Heart left ventricle (tissue), 16 donors: ENCODE measurements around the gene SLC37A1. TPM values are rescaled to one million over a fixed set of nuclear protein-coding genes. Genes with fewer than 3 reads are reported as not detected.
"Not testable (repeated sequence)": the region's sequence is repeated elsewhere in the genome, so short reads cannot be mapped to it uniquely, and the experiment has no call there.

Experiments used
- ATAC-seq, 4 donors: fragments of 200-7000 bp; cut with Tn5 transposase; one replicate each; pipeline ENCODE4 v1.9.1; 2020 to 2022; ENCODE audit warnings: moderate library complexity in 4 of 4, mild to moderate bottlenecking in 3 of 4, moderate number of reproducible peaks in 1 of 4
- DNase-seq, 5 donors: peaks; one replicate each; pipeline ENCODE4 v3.0.0-alpha.2; 2020
- H3K27ac ChIP-seq, 12 donors: fragments of 200-600 bp; sonication (generic) in 4 of 12; one replicate each; pipeline versions ENCODE4 v1.5.0 to v1.8.0; 2016 to 2022; ENCODE audit warnings: mild to moderate bottlenecking in 2 of 12
- H3K27me3 ChIP-seq, 9 donors: fragments of 200-600 bp; sonication (generic) in 2 of 9; one replicate each; pipeline versions ENCODE4 v1.5.1 to v1.8.0; 2016 to 2022; ENCODE audit warnings: mild to moderate bottlenecking in 3 of 9
- H3K36me3 ChIP-seq, 9 donors: fragments of 200-600 bp; sonication (generic) in 2 of 9; one replicate each; pipeline versions ENCODE4 v1.5.0 to v1.8.0; 2018 to 2022; ENCODE audit warnings: mild to moderate bottlenecking in 2 of 9
- H3K4me1 ChIP-seq, 12 donors: fragments of 200-600 bp; sonication (generic) in 4 of 12; one replicate each; pipeline versions ENCODE4 v1.5.0 to v1.8.0; 2016 to 2022; ENCODE audit warnings: mild to moderate bottlenecking in 3 of 12
- H3K4me3 ChIP-seq, 12 donors: fragments of 200-600 bp; sonication (generic) in 4 of 12; one replicate each; pipeline versions ENCODE4 v1.5.0 to v1.8.0; 2017 to 2022; ENCODE audit warnings: mild to moderate bottlenecking in 9 of 12, moderate library complexity in 4 of 12
- H3K9me3 ChIP-seq, 12 donors: fragments of 200-600 bp; sonication (generic) in 4 of 12; one replicate each; pipeline versions ENCODE4 v1.5.0 to v1.8.0; 2016 to 2022; ENCODE audit warnings: mild to moderate bottlenecking in 1 of 12
- POLR2A ChIP-seq, 2 donors: fragments of 450-650 bp; IDR thresholded peaks; one replicate each; pipeline ENCODE4 v1.6.1; 2017; ENCODE audit warnings: antibody characterized with exemption in 2 of 2, mild to moderate bottlenecking in 2 of 2, moderate library complexity in 2 of 2
- WGBS, 4 donors: extraction: QIAGEN DNeasy Blood & Tissue Kit in 2 of 4; methylation state at CpG; one replicate each; pipeline versions ENCODE4 v1.1.5 to v1.1.7; 2013 to 2018; 5-methylcytosine and 5-hydroxymethylcytosine counted together
- intact Hi-C, 10 donors: fragments of 100-400 bp; cut with DNase I; formaldehyde crosslinking; loops; one replicate each; pipeline versions ENCODE4 v1.11.1 to v1.14.2; 2022
- polyA plus RNA-seq, 2 donors: library from polyadenylated mRNA; stranded (reverse); fragments of 200-250 nt; gene quantifications; one replicate each; pipeline ENCODE4 v1.2.3, GENCODE V29; 2013
- total RNA-seq, 9 donors: library from RNA; depleted of rRNA in 2 of 9; stranded (reverse); fragments of >200 nt in 2 of 9; fragmentation: NEBNext Ultra II Directional in 3 of 9; extraction: Animal tissue kit (Norgen Biotek cat#: 25700) in 3 of 9; gene quantifications; one replicate each; pipeline versions ENCODE4 v1.1.0 to v1.2.4, GENCODE V29; 2016 to 2023
- TF ChIP-seq, protein P1 (sequence below), 12 donors: fragments of 200-600 bp; sonication (generic) in 4 of 12; IDR thresholded peaks; one replicate each; pipeline versions ENCODE4 v1.5.0 to v1.8.0; 2018 to 2022; ENCODE audit warnings: antibody characterized with exemption in 12 of 12, mild to moderate bottlenecking in 5 of 12
- donor health status: ischemic (EF 13 %, LVEDD 7.1; RV severe dilation, severe dysfunction).
- donor health status: healthy with polysubstance abuse.
- donor health status: DM: no; HTN: yes; CAD: no.
- donor health status: DM: no; HTN: no; CAD: no.
- donor health status: ischemic (EF 25% LVEDD 6.9; RV normal size, moderate dysfunction).
- donor health status: ischemic (EF 25% LVEDD 5.7; RV mildly dilated, moderate dysfunction).
- donor health status: healthy.
- donor health status: DM: yes; HTN: yes; CAD: no.
- donor health status: ischemic (EF 35%, LVEDD 5.7; RV mildly dilated, moderate dysfunction).
- donor health status: nonischemic (EF 11% LVEDD 7.7; RV severe dilation, severe dysfunction).
- donor health status: DM: yes; HTN: yes; CAD: no.
- donor health status: PGD.
- donor health status: ischemic (EF 29% LVEDD 5.4; RV normal size, mild dysfunction).
- donor health status: nonischemic (EF 23%, LVEDD 6.1; RV moderate dilation, normal function).

Gene SLC37A1
- total and polyA plus RNA-seq, 11 donors = 2.2 to 13.0 (median 3.8) TPM

DNA sequence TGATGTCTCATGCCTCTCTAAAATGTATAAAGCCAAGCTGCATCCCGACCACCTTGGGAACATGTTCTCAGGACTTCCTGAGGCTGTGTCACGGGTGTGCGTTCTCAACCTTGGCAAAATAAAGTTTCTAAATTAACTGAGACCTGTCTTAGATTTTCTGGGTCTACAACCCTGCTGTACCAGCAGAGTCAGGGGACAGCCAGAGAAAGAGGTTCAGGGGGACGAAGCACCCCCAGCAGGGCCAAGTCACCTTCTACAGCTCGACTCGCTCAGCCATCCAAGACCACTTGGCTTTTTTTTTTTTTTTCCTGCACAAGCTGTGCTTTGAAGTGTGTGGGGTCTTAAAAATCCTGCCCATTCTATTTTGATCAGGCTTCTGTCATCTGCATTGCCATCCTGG is 111.3 kb downstream of the SLC37A1 start:
- WGBS, 4 donors = 73 to 94% (median 85%) methylated on average over 6 of the region's 6 CpGs
- Histone ChIP-seq H3K27me3 (peaks cover 0 to 30% (median 7%) of the 10 kb centered on the region in 9 donors), H3K4me1 (peaks cover 0 to 10% (median 0%) of the 10 kb centered on the region in 12 donors), H3K27ac (no peak overlapping the region), H3K9me3 (no peaks in the 10 kb centered on the region), H3K4me3 (no peak overlapping the region), H3K36me3 (no peaks in the 10 kb centered on the region)
- DNase-seq = no peak
- TF ChIP-seq, protein P1, sequence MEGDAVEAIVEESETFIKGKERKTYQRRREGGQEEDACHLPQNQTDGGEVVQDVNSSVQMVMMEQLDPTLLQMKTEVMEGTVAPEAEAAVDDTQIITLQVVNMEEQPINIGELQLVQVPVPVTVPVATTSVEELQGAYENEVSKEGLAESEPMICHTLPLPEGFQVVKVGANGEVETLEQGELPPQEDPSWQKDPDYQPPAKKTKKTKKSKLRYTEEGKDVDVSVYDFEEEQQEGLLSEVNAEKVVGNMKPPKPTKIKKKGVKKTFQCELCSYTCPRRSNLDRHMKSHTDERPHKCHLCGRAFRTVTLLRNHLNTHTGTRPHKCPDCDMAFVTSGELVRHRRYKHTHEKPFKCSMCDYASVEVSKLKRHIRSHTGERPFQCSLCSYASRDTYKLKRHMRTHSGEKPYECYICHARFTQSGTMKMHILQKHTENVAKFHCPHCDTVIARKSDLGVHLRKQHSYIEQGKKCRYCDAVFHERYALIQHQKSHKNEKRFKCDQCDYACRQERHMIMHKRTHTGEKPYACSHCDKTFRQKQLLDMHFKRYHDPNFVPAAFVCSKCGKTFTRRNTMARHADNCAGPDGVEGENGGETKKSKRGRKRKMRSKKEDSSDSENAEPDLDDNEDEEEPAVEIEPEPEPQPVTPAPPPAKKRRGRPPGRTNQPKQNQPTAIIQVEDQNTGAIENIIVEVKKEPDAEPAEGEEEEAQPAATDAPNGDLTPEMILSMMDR (IDR thresholded peaks at IDR 0.05) = no peak
- no peak for TF ChIP-seq POLR2A (IDR thresholded peaks at IDR 0.05)
- intact Hi-C loops = no loop called here
- ATAC-seq = no peak

DNA sequence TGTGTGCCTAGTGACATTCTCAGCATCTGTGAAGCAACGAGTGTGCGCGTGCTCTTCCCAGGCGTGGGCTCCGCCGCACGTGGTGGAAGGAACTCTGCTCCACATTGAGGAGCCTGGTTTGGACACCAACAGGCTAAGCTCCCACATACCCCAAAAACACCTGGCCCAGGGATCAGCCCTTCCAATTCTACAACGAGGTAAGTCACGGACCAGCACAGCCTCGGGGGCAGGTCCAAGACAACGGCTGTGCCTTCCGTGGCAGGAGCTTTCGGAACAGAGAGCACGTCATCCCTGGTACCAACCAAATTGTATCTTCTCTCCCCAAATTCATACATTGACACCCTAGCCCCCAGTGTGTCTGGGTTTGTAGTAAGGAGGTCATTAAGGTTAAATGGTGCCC is 112.5 kb downstream of the SLC37A1 start:
- H3K27me3 ChIP-seq = peaks cover 0 to 26% (median 4%) of the 10 kb centered on the region in 9 donors
- H3K4me1 ChIP-seq = peaks cover 0 to 10% (median 0%) of the 10 kb centered on the region in 12 donors
- H3K36me3 ChIP-seq = no peaks in the 10 kb centered on the region
- no peak for ATAC-seq
- no peak for DNase-seq
- intact Hi-C loops = no loop called here
- no peak for TF ChIP-seq POLR2A (IDR thresholded peaks at IDR 0.05)
- TF ChIP-seq, protein P1 (IDR thresholded peaks at IDR 0.05) = no peak
- H3K4me3 ChIP-seq = no peak overlapping the region
- H3K27ac ChIP-seq = no peak overlapping the region
- 89 to 93% (median 93%) methylated on average over 14 of the region's 14 CpGs for WGBS, 4 donors
- H3K9me3 ChIP-seq = no peaks in the 10 kb centered on the region

DNA sequence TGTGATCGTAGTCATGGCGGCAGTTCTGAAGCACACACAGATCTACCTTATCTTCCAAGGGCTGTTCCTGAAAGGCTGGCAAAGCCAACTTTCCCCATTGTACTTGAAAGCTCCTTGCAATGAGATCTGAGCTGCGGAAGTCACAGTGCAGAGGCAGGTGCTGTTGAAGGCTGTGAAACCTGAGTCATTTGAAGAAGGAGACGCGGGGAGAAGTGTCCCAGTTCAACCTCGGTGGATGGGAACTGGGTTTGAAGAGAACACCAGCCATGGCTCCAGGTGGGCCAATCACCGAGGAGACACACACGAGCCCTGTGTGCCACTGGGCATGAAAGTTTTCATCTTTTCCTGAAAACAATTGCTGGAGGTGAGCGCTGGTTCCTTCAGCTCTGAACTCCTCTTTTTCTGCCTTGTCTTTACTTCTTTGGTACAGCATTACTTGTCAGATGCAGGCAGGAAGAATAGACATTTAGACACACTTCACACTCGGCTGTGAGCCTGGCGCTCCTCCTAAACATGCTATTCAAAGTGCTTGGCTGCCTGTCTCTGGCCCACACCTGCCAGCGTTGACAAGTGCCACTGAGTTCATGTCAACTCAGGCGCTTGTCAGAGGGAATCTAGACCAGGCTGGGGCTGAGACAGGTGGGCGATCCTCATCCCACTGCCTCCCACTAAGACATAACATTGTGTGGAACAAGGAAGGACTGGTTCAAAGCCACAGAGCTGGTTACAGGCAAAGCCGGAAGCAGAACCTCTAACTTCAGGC is 114.1 kb downstream of the SLC37A1 start:
- Histone ChIP-seq H3K36me3 (no peaks in the 10 kb centered on the region), H3K27ac (no peak overlapping the region), H3K4me3 (no peak overlapping the region), H3K4me1 (peaks cover 0 to 10% (median 0%) of the 10 kb centered on the region in 12 donors), H3K27me3 (peaks cover 0 to 16% (median 3%) of the 10 kb centered on the region in 9 donors), H3K9me3 (no peaks in the 10 kb centered on the region)
- 49 to 63% (median 57%) methylated on average over 15 of the region's 15 CpGs for WGBS, 4 donors
- ATAC-seq (peak; percentile 90 to 95 (median 93)), DNase-seq (peak; percentile 53 to 90 (median 79))
- intact Hi-C loops = no loop called here
- TF ChIP-seq, protein P1 (IDR thresholded peaks at IDR 0.05) = no peak
- TF ChIP-seq POLR2A (IDR thresholded peaks at IDR 0.05) = no peak

DNA sequence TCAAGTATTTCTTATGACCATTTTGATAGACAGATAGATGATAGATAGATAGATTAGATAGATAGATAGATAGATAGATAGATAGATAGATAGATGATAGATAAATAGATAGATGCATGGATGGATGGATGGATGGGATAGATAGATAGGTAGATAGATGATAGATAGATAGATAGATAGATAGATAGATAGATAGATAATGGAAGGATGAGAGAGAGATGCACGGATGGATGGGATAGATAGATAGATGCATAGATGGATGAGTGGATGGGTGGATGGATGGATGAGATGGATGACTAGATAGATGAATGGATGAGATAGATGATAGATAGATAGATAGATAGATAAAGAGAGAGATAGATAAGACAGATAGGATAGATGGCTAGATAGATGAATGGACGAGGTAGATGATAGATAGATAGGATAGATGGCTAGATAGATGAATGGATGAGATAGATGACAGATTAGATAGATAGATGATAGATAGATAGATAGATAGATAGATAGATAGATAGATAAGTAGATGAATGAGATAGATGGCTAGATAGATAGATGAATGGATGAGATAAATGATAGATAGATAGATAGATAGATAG is 114.9 kb downstream of the SLC37A1 start:
- H3K4me3 ChIP-seq, H3K27ac ChIP-seq, intact Hi-C loops, H3K36me3 ChIP-seq, DNase-seq, H3K4me1 ChIP-seq, ATAC-seq, H3K9me3 ChIP-seq: not testable (repeated sequence)
- H3K27me3 ChIP-seq = peaks cover 0 to 15% (median 1%) of the 10 kb centered on the region in 9 donors
- 70 to 83% (median 78%) methylated on average over 2 of the region's 2 CpGs for WGBS, 4 donors
